Measurements from ENCODE around the gene RBMS3.
"Not testable (repeated sequence)": the region's sequence is repeated elsewhere in the genome, so short reads cannot be mapped to it uniquely, and the experiment has no call there.

Gene RBMS3

GRCh38 chr3:29345516-29346300 lies 64.8 kb downstream of the RBMS3 start:
- DNase-seq = no peak

GRCh38 chr3:29346828-29347227 lies 66.0 kb downstream of the RBMS3 start:
- no peak for DNase-seq

DNA sequence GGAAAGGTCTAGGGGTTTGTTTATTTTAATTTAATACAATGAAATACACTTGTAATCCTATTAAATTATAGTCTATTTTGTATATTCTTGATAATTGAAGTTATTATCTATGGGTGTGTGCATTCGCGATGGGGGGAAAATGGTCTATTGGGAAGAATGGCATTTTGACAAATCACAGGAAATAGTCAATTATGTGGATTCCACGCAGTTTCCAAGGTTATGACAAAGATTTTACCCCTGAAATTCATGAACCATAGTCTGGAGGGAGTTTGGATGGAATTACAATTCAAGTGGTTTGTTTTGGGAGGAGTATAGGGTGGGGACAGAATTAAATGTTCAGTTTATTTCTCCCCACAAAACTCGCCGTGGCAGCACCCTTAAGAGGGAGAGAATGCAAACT lies 66.5 kb downstream of the RBMS3 start:
- no peak for DNase-seq

GRCh38 chr3:29348316-29348715 lies 67.4 kb downstream of the RBMS3 start:
- no peak for DNase-seq

- DNase-seq = no peak
Observed at GRCh38 chr3:29349049-29349448, 68.2 kb downstream of the RBMS3 start.

DNA sequence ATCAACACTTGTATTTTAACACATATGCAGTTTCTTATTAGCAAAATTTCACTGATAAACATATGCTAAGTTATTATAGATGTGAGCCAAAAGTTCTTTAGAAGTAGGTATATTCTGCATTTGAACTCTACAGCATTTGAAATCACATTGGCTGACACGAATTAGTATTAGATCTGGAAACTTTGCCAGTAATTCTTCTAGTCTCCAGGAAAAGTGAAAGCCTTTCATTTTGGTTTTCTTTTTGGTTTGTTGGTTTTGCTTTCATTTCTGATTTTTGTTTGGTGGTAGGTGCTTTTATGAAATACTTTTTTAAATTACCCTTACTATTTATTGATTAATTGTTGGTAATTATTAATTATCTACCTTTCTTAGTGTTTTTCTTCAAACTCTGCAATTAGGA lies 72.9 kb downstream of the RBMS3 start:
- no peak for DNase-seq

GRCh38 chr3:29354894-29355293 lies 74.0 kb downstream of the RBMS3 start:
- DNase-seq = no peak

- no peak for DNase-seq
Observed at GRCh38 chr3:29356062-29356461, 75.2 kb downstream of the RBMS3 start.

GRCh38 chr3:29360289-29360688 lies 79.4 kb downstream of the RBMS3 start:
- not testable (repeated sequence) for DNase-seq

DNA sequence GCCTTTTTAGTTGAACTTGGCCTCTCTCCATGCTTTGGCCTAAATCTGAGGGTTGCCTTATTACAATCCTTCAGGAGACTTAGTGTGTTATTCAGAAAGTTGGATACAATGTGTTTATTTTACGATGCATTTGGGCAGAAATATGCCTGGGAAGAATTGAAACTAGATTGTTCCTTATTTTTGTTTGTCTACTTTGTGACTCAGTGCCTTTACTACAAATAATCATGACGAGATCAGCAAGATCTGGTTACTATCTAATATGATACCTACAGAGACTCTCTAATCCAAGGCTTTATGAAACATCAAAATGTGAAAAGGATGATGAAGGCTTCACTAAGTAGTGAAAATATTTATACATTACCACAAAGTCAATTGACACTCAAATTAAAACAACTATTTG lies 82.2 kb downstream of the RBMS3 start:
- no peak for DNase-seq

DNA sequence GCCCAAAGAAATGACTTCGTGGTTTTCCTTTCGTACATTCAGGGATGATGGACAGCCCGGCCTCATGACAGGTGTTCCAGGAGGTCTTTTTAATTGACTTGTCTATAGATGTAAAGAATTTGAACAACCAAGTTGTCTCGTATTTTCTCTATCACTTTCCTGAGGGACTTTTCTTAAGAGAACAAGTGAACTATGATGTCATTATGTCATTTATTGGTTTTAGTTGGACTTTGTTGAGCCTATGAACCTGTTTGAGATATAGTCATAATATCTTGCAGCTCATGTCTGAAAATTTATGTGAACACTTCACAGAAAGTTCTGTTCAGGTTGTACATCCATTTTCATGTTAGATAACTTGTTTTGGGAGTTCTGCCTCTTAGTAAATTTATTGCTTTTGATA lies 89.2 kb downstream of the RBMS3 start:
- no peak for DNase-seq

- DNase-seq = no peak
Observed at GRCh38 chr3:29370476-29371420, 89.9 kb downstream of the RBMS3 start.

GRCh38 chr3:29373131-29373680 lies 92.3 kb downstream of the RBMS3 start:
- DNase-seq = no peak

GRCh38 chr3:29374226-29374625 lies 93.4 kb downstream of the RBMS3 start:
- DNase-seq = no peak

DNA sequence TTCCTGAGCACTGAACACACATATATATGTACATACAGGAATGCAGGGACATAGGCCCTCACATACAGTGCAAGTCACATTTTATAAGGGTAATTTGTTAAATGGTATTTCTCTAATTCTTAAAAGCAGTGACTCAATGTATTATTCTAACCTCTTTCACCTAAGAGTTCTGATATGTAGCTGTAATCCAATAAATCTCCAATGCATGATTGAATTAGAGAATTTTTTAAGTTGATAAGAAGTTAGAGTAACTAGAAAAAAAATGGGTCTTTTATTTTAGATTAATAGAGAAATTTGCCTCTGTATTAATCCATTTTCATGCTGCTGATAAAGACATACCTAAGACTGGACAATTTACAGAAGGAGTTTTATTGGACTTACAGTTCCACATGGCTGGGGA lies 98.2 kb downstream of the RBMS3 start:
- DNase-seq = no peak

- no peak for DNase-seq
Observed at GRCh38 chr3:29381595-29381994, 100.7 kb downstream of the RBMS3 start.

- no peak for DNase-seq
Observed at GRCh38 chr3:29382409-29382808, 101.5 kb downstream of the RBMS3 start.

DNA sequence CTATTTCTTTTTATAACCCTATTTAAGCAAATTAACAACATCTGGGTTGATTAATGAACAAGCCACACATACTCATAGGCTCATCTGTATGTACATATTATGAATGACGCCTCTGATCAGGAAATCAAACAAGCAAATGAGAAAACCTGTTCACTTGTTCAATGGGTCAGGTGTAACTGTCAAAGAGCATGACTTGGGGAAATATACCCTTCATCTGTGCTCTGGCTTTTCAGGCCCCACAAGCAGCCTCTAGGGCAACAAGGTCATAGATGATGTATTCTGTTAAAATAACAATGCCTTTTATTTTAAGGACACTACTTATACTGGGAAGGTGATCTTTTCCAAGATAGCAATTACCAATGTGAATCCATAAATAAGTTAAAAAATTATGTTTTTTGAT lies 102.0 kb downstream of the RBMS3 start:
- no peak for DNase-seq

DNA sequence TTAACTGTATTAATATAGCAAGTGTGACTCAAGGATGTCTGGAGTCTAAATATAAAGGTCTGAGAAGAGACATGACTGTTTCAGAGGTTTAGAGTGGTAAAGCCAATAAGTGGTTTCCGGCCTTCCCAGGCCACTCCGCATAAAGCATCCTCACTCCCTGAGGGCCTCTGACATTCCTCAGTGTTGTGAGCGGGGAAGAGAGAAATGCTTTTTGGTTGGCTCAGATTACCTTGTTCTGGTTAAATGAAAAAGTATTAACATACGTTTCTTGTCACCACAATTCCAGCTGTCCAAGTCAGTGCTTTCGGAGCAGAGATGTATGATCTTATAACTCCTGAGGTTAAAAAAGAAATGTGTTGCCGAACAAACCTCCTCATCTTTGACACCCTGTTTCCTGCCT lies 103.8 kb downstream of the RBMS3 start:
- no peak for DNase-seq

GRCh38 chr3:29385046-29385830 lies 104.4 kb downstream of the RBMS3 start:
- DNase-seq = no peak

DNA sequence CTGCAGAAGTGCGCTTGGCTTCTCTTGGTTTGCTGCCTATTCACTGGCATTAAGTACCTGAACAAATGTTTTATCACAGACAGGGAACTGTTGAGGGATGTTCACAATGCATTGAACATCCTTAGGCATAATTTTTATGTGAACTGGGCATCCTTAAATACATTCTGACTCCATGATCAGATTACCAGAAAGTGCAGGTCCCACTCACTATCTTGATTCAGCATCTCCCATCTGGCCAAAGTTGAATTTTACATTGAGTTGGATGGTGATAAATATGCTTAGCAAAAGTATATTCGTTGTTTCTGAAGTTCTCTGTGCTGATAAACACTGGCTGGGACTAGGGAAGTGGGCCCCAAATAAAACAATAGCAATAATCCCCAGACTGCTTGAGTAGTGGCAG lies 108.5 kb downstream of the RBMS3 start:
- DNase-seq = no peak

GRCh38 chr3:29392625-29393388 lies 111.9 kb downstream of the RBMS3 start:
- DNase-seq = no peak

Measured in CD4-positive, alpha-beta T cell treated with Interleukin-17A for 4 hours (primary cell).